Fibroblast of skin of scalp (primary cell): ENCODE measurements around the gene UBL7.
"Not testable (repeated sequence)": the region's sequence is repeated elsewhere in the genome, so short reads cannot be mapped to it uniquely, and the experiment has no call there.

Source experiments
- DNase-seq: peaks from one replicate; pipeline ENCODE4 v3.0.0-alpha.2; 2013

The UBL7 gene

DNA sequence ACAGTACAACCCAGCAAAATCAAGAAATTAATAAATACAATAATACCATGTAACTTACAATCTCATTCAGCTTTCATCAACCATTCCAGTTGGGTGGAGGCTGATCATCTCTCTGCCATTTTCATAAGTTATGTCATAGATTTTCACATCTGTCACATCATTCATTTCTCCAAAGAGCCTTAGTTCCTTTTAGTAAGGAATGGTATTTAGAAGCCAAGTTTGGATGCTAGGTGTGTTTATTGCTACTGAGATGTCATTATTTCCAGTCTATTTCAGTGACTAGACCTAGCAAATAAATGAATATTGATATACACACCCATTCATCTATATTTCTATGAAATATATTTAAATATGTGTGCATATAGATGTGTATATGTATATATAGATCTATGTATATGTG lies 2.7 kb upstream of the UBL7 start:
- DNase-seq: no peak

DNA sequence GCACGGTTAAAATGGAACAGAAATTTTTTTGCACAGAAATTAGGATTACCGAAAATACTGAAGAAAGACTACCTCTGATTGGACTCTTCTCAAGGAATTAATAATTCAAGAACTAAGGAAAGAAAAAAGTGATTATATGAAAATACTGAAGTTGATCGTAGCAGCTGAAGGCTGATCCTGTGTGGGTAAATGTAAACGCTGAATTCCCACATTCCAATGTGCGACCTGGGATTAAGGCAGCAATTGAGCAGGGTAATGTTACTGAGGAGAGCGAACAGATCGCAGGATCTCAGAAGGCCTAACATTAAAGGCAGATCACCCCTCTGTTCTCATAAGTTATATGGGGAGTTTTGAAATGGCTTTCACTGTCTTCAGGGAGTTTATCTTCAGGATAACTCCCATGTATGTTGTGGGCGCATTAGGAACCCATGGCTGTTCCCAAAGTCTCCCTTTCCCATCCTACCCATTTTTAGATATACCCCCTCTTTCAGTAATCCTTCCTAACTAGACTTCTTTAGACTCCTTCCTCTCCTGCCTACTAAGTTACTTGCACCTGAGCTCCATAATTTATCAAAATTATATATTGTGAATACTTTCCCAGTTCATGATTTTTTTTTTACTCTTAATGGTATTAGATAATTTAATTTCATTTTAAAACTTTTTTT lies 1.0 kb upstream of the UBL7 start:
- no peak for DNase-seq

- no peak for DNase-seq
These were observed 662 bp downstream of the UBL7 start for GRCh38 chr15:74460298-74460697.

GRCh38 chr15:74459798-74460197 lies 1.2 kb downstream of the UBL7 start:
- not testable (repeated sequence) for DNase-seq

- no peak for DNase-seq
These were observed 2.5 kb downstream of the UBL7 start for GRCh38 chr15:74458473-74458872.

DNA sequence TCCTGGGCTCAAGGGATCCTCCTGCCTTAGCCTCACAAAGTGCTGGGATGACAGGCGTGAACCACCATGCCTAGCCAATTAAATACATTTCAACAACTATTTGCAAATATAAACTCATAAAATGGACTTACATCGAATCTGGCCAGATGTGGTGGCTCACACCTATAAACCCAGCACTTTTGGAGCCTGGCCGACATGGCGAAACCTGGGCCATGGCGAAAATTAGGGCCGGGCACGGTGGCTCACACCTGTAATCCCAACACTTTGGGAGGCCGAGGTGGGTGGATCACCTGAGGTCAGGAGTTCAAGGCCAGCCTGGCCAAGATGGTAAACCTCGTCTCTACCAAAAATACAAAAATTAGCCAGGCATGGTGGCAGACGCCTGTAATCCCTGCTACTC lies 3.9 kb downstream of the UBL7 start:
- not testable (repeated sequence) for DNase-seq

DNA sequence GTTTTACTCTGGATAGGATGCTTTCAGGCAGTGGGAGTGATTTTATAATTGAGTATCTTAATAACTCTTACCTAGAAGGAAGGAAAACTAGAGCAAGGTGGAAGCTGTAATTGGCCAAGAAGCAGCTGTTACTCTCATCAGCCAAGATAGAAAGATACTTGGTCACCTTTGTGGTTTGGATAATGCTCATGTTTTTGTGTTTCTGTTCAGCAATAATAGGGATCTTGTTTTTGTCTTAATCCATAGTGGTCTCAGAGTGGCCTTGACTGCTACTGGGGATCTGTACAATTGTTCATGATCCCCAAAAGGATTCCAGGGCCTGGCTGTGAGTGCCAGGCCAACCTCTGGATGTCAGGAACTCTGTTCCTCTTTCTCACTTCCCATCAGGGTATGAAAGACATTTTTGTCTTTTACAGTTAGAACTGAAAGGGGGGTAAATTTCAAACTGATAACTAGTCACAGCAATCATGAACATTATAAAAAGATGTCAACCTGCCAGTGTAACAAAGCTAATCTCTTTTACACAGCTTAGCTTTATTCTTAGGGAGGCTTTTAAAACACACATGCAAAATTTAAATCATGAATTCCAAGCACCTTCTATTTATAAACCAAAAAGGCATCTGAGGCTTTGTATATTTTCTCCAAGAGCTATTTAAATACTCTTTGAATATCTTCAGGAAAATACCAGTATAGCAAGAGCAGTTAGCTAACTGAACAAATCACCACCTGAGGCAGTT lies 6.0 kb downstream of the UBL7 start:
- no peak for DNase-seq

- no peak for DNase-seq
These were observed 6.8 kb downstream of the UBL7 start for GRCh38 chr15:74453925-74454763.

- DNase-seq: no peak
These were observed 8.8 kb downstream of the UBL7 start for GRCh38 chr15:74451861-74452835.

GRCh38 chr15:74451322-74451721 lies 9.6 kb downstream of the UBL7 start:
- no peak for DNase-seq

GRCh38 chr15:74449643-74450205 lies 11.2 kb downstream of the UBL7 start:
- no peak for DNase-seq

- no peak for DNase-seq
These were observed 11.9 kb downstream of the UBL7 start for GRCh38 chr15:74449095-74449494.

GRCh38 chr15:74445816-74446763 lies 14.9 kb downstream of the UBL7 start:
- DNase-seq: no peak

- DNase-seq: no peak
These were observed 16.6 kb downstream of the UBL7 start for GRCh38 chr15:74444106-74445062.

DNA sequence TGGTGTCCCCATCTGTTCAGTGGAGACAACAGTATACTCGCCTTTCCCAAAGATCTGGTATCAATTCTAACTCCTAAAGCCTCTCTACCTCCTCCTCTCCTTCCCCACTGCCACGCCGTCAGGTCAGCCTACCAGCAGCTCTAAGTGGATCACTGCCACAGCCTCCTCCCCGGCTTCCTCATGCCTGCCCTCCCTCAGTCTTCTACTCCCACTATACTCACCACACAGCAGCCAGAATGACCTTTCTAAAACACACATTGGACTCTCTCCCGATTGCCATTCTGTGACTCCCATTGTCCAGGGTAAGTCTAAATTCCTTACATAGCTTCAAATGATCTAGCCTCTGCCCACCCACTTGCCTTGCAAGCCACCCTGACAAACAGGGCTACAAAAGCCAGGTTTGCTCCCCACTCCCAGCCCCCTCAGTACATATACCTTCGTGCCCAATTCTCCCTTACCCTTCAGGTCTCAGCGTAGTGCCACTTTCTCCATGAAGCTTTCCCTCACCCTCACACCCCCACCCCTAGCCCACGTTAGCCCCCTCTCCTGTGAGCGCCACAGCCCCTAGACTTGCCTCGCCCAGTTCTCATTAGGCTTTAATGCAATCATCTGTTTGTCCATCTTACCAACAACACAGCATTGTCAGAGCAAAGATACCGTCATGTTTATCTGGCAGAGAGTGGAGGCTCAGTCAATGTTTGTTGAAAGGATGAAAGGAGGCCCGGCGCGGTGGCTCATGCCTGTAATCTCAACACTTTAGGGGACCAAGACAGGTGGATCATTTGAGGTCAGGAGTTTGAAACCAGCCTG lies 17.7 kb downstream of the UBL7 start:
- DNase-seq: peak; percentile 27

DNA sequence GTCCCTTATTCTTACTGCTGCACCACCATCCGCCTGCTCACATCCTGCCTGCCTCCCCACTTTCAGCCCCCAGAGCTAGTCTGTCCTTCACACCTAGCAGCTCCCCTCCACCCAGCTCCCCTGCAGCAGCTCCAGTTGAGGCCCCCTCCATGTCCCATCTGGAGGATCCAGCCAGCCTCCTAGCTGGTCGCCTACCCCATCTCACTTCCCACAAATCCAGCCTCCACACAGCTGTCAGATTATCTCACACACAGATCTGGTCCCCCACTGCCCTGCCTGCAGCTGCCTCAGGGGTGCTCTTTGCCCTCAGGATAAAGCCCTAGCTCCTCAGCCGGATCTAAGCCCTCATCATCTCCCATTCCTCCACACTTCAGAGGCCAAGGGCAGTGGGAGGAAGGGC lies 18.4 kb downstream of the UBL7 start:
- no peak for DNase-seq

DNA sequence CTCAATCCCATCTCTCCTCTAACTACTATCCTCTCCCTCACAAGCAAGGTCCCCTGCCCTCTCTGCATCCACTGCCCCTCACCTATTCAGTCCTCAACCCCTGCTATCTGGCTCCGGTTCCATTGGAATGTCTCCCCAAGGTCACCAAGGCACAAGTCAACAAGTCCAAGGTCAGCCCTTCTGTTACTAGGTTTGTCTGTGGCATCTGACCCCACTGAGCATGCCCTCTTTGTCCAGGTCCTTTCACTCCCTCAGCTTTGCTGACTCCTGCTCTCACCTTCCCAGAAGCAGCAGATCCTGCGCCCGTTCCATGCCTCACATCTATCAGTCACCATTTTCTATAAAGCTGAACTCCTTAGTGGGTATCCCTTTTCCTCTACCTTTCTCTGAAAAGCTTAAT lies 18.9 kb downstream of the UBL7 start:
- DNase-seq: no peak

DNA sequence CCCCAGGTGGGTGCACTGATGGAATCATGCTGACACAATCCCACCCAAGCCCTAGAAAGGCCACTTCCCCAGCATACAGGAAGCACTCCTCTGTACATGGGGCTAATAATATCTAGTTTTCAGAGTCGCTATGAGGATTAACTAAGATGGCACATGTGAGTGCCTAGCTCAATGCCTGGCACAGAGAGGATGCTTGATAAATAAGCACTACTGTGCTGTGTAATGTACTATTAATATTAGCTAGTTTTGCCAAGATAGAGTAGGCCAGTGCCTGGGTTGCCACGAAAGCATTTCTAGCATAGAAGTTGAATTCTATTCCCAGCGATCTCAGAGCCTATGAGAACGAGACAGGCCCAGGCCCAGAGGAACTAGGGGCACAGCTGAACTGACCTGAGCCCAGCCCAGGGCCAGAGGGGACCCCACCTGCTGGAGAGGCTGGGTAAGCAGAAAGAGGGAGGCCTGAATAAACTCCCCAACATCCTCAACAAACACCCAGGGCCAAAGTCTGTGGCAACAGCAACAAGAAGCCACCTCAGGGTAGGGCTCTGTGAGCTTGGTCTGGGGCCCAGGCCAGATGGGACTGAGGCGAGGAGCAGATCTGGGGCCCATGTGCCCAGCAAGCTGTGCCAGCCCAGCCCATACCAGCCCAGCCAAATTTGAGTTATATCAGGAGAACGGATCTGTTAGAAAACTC lies 19.6 kb downstream of the UBL7 start:
- DNase-seq: no peak
